NT2/D1 (cell line): Measurements from ENCODE around the gene ACBD3.

Experiments used
- SUZ12 ChIP-seq: IDR thresholded peaks from 2 replicates; pipeline ENCODE4 v1.6.1; 2011; ENCODE audit not compliant: insufficient read length, insufficient read depth; ENCODE audit errors: extremely low read depth
- YY1 ChIP-seq: IDR thresholded peaks from 2 replicates; pipeline ENCODE4 v1.6.1; 2011; ENCODE audit not compliant: insufficient read length, insufficient read depth
- ZNF274 ChIP-seq: IDR thresholded peaks from 2 replicates; pipeline ENCODE4 v1.6.1; 2011; ENCODE audit warnings: mild to moderate bottlenecking, low read depth, low read length

- TF ChIP-seq ZNF274, result no peak
- no peak for TF ChIP-seq YY1
- TF ChIP-seq SUZ12, result no peak
These were observed 839 bp upstream of the ACBD3 start for GRCh38 chr1:226187380-226187779.
